Muscle layer of duodenum (tissue), 2 donors: ENCODE results near the gene ZNF581.

Source experiments
- H3K27ac ChIP-seq: one replicate; pipeline ENCODE4 v1.7.0; 2013; ENCODE audit warnings: mild to moderate bottlenecking, low read length
- H3K27me3 ChIP-seq: one replicate; pipeline ENCODE4 v1.7.0; 2013; ENCODE audit warnings: low read depth, mild to moderate bottlenecking, control low read depth, low read length
- H3K36me3 ChIP-seq, 2 donors: one replicate each; pipeline ENCODE4 v1.7.0; 2013; ENCODE audit warnings: low read length in 2 of 2, control low read depth in 1 of 2, mild to moderate bottlenecking in 1 of 2; ENCODE audit not compliant: insufficient read depth in 2 of 2, control insufficient read depth in 1 of 2
- H3K4me1 ChIP-seq, 2 donors: one replicate each; pipeline ENCODE4 v1.7.0; 2013; ENCODE audit warnings: low read length in 2 of 2, mild to moderate bottlenecking in 2 of 2, control low read depth in 1 of 2, moderate library complexity in 1 of 2; ENCODE audit not compliant: insufficient read depth in 2 of 2, control insufficient read depth in 1 of 2
- H3K4me3 ChIP-seq, 2 donors: one replicate each; pipeline ENCODE4 v1.7.0; 2013; ENCODE audit warnings: low read length in 2 of 2, low read depth in 1 of 2, mild to moderate bottlenecking in 1 of 2
- H3K9me3 ChIP-seq, 2 donors: one replicate each; pipeline ENCODE4 v1.7.0; 2013; ENCODE audit warnings: low read length in 2 of 2, control low read depth in 1 of 2, mild to moderate bottlenecking in 1 of 2; ENCODE audit not compliant: control insufficient read depth in 1 of 2
- donor health status: healthy.

The ZNF581 gene

GRCh38 chr19:55653651-55654322 lies 10.3 kb downstream of the ZNF581 start:
- Histone ChIP-seq H3K4me1 (peaks cover 24 to 48% of the 10 kb centered on the region in 2 donors), H3K9me3 (no peaks in the 10 kb centered on the region)

GRCh38 chr19:55654323-55654867 lies 10.9 kb downstream of the ZNF581 start:
- Histone ChIP-seq H3K4me1 (peaks cover 24 to 48% of the 10 kb centered on the region in 2 donors), H3K27ac (peak overlapping the region; percentile 99), H3K27me3 (no peaks in the 10 kb centered on the region)

More at GRCh38 chr19:55653651-55654322, 10.3 kb downstream of the ZNF581 start:
- Histone ChIP-seq H3K27ac (peak overlapping the region; percentile 99), H3K27me3 (no peaks in the 10 kb centered on the region), H3K4me3 (peak overlapping the region; percentile 91 to 95), H3K36me3 (peaks cover 0 to 14% of the 10 kb centered on the region in 2 donors)

GRCh38 chr19:55654868-55655647 lies 11.6 kb downstream of the ZNF581 start, which contains the start of gene U2AF2:
Gene U2AF2, plus strand, starts transcription at chr19:55655035. Its CDS starts 70 bp downstream, at chr19:55655105.
- H3K36me3 ChIP-seq: peaks cover 0 to 26% of the 10 kb centered on the region in 2 donors
- H3K4me1 ChIP-seq: peaks cover 24 to 48% of the 10 kb centered on the region in 2 donors
- H3K27ac ChIP-seq: peak within 1 kb of the TSS; percentile 99
- H3K4me3 ChIP-seq: peak within 1 kb of the TSS; percentile 94 to 95
- no peaks in the 10 kb centered on the region for H3K27me3 ChIP-seq
- no peaks in the 10 kb centered on the region for H3K9me3 ChIP-seq

More at GRCh38 chr19:55654323-55654867, 10.9 kb downstream of the ZNF581 start:
- Histone ChIP-seq H3K36me3 (peaks cover 0 to 20% of the 10 kb centered on the region in 2 donors), H3K4me3 (peak overlapping the region; percentile 91 to 95), H3K9me3 (no peaks in the 10 kb centered on the region)

GRCh38 chr19:55655648-55656040 lies 12.2 kb downstream of the ZNF581 start:
- Histone ChIP-seq H3K36me3 (peaks cover 2 to 32% of the 10 kb centered on the region in 2 donors), H3K27me3 (no peaks in the 10 kb centered on the region), H3K27ac (peak overlapping the region; percentile 88), H3K4me3 (peak overlapping the region; percentile 94 to 95), H3K4me1 (peaks cover 24 to 48% of the 10 kb centered on the region in 2 donors), H3K9me3 (no peaks in the 10 kb centered on the region)

GRCh38 chr19:55656552-55656951 lies 13.1 kb downstream of the ZNF581 start:
- Histone ChIP-seq H3K4me3 (peak overlapping the region; percentile 94 to 95), H3K27ac (peak overlapping the region; percentile 88), H3K9me3 (no peaks in the 10 kb centered on the region), H3K27me3 (no peaks in the 10 kb centered on the region), H3K36me3 (peaks cover 11 to 41% of the 10 kb centered on the region in 2 donors), H3K4me1 (peaks cover 24 to 48% of the 10 kb centered on the region in 2 donors)

GRCh38 chr19:55656988-55657747 lies 13.7 kb downstream of the ZNF581 start:
- Histone ChIP-seq H3K4me3 (peak overlapping the region; percentile 94 to 95), H3K9me3 (no peaks in the 10 kb centered on the region), H3K27ac (peak overlapping the region; percentile 88), H3K36me3 (peaks cover 17 to 47% of the 10 kb centered on the region in 2 donors), H3K27me3 (no peaks in the 10 kb centered on the region), H3K4me1 (peaks cover 24 to 48% of the 10 kb centered on the region in 2 donors)

- Histone ChIP-seq H3K4me3 (peak overlapping the region in 1 of 2 donors; percentile 24), H3K36me3 (peaks cover 34 to 64% of the 10 kb centered on the region in 2 donors), H3K4me1 (peaks cover 24 to 43% of the 10 kb centered on the region in 2 donors), H3K27me3 (no peaks in the 10 kb centered on the region), H3K27ac (no peak overlapping the region), H3K9me3 (no peaks in the 10 kb centered on the region)
Measured at GRCh38 chr19:55658846-55659459, 15.5 kb downstream of the ZNF581 start.

- Histone ChIP-seq H3K27me3 (no peaks in the 10 kb centered on the region), H3K9me3 (no peaks in the 10 kb centered on the region), H3K4me1 (peaks cover 24 to 43% of the 10 kb centered on the region in 2 donors), H3K36me3 (peaks cover 39 to 66% of the 10 kb centered on the region in 2 donors), H3K27ac (no peak overlapping the region), H3K4me3 (no peak overlapping the region)
Measured at GRCh38 chr19:55659822-55660221, 16.4 kb downstream of the ZNF581 start.

GRCh38 chr19:55660404-55660803 lies 17.0 kb downstream of the ZNF581 start:
- H3K4me3 ChIP-seq: no peak overlapping the region
- no peaks in the 10 kb centered on the region for H3K9me3 ChIP-seq
- peaks cover 39 to 65% of the 10 kb centered on the region in 2 donors for H3K36me3 ChIP-seq
- H3K4me1 ChIP-seq: peaks cover 24 to 43% of the 10 kb centered on the region in 2 donors
- H3K27ac ChIP-seq: no peak overlapping the region
- no peaks in the 10 kb centered on the region for H3K27me3 ChIP-seq

- H3K4me1 ChIP-seq: peaks cover 22 to 40% of the 10 kb centered on the region in 2 donors
- peaks cover 42 to 69% of the 10 kb centered on the region in 2 donors for H3K36me3 ChIP-seq
- no peaks in the 10 kb centered on the region for H3K9me3 ChIP-seq
Measured at GRCh38 chr19:55660991-55661390, 17.5 kb downstream of the ZNF581 start.

More at GRCh38 chr19:55660991-55661390, 17.5 kb downstream of the ZNF581 start:
- no peak overlapping the region for H3K4me3 ChIP-seq
- H3K27me3 ChIP-seq: no peaks in the 10 kb centered on the region
- H3K27ac ChIP-seq: no peak overlapping the region
